WTC11 (cell line): Measurements from ENCODE around the gene TNFRSF6B. TPM values are rescaled to one million over a fixed set of nuclear protein-coding genes. Genes with fewer than 3 reads are reported as not detected.

Experiments used
- ATAC-seq: fragments of 200-7000 bp; cut with Tn5 transposase; 2 replicates; pipeline ENCODE4 v1.10.0; 2021; ENCODE audit warnings: mild to moderate bottlenecking, moderate library complexity
- CTCF ChIA-PET: fragments of 300-600 bp; sonication (Branson Sonifier 250); formaldehyde crosslinking; loops from one replicate; lab custom pipeline; 2021; ENCODE audit warnings: antibody characterized with exemption; lab: Charles Lee
- POLR2A ChIA-PET: fragments of 350-600 bp; sonication (Branson Sonifier 250); formaldehyde crosslinking; loops from one replicate; lab custom pipeline; 2021; ENCODE audit warnings: antibody characterized with exemption; lab: Charles Lee
- DNase-seq: peaks from one replicate; pipeline ENCODE4 v3.0.0; 2021; ENCODE audit warnings: low spot score
- H3K27ac Mint-ChIP-seq: 2 replicates; pipeline ENCODE4 v1.8.0; 2021; ENCODE audit warnings: mixed read lengths
- H3K27me3 Mint-ChIP-seq: 2 replicates; pipeline ENCODE4 v1.8.0; 2021; ENCODE audit warnings: low read depth, mild to moderate bottlenecking, moderate library complexity, mixed read lengths
- H3K36me3 Mint-ChIP-seq: 2 replicates; pipeline ENCODE4 v1.8.0; 2021; ENCODE audit warnings: mixed read lengths
- H3K4me1 Mint-ChIP-seq: 2 replicates; pipeline ENCODE4 v1.8.0; 2022; ENCODE audit warnings: mixed read lengths
- H3K4me3 Mint-ChIP-seq: 2 replicates; pipeline ENCODE4 v1.8.0; 2021; ENCODE audit warnings: mild to moderate bottlenecking, moderate library complexity, mixed read lengths
- H3K9me3 Mint-ChIP-seq: 2 replicates; pipeline ENCODE4 v1.8.0; 2021; ENCODE audit warnings: mixed read lengths
- FOXP1 ChIP-seq: sonication (generic); formaldehyde crosslinking; IDR thresholded peaks from 2 replicates; pipeline ENCODE4 v1.8.0; 2022; ENCODE audit warnings: missing genetic modification reagents, mild to moderate bottlenecking, moderate library complexity, borderline replicate concordance
- GTF2I ChIP-seq: fragments of 250-450 bp; sonication (Bioruptor Pico); conservative IDR thresholded peaks from 2 replicates; pipeline ENCODE4 v1.4.0; 2021; ENCODE audit warnings: mild to moderate bottlenecking
- IRF2 ChIP-seq: sonication (generic); formaldehyde crosslinking; IDR thresholded peaks from 2 replicates; pipeline ENCODE4 v1.8.0; 2022; ENCODE audit warnings: low read depth, missing genetic modification reagents, borderline replicate concordance
- OVOL2 ChIP-seq: fragments of 250-450 bp; sonication (Bioruptor Pico); IDR thresholded peaks from 2 replicates; pipeline ENCODE4 v1.9.0; 2021; ENCODE audit warnings: mild to moderate bottlenecking, borderline replicate concordance
- SMAD4 ChIP-seq: sonication (generic); formaldehyde crosslinking; IDR thresholded peaks from 2 replicates; pipeline ENCODE4 v1.8.0; 2022; ENCODE audit warnings: mild to moderate bottlenecking, missing genetic modification reagents
- SP1 ChIP-seq: sonication (generic); formaldehyde crosslinking; conservative IDR thresholded peaks from 2 replicates; pipeline ENCODE4 v1.8.1; 2022; ENCODE audit warnings: missing genetic modification reagents
- TEAD1 ChIP-seq: sonication (generic); formaldehyde crosslinking; IDR thresholded peaks from 2 replicates; pipeline ENCODE4 v1.8.0; 2022; ENCODE audit warnings: mild to moderate bottlenecking, missing genetic modification reagents
- TP53 ChIP-seq: sonication (generic); formaldehyde crosslinking; IDR thresholded peaks from 2 replicates; pipeline ENCODE4 v1.8.1; 2023; ENCODE audit warnings: mild to moderate bottlenecking, missing genetic modification reagents
- ZBTB21 ChIP-seq: sonication (generic); formaldehyde crosslinking; IDR thresholded peaks from 2 replicates; pipeline ENCODE4 v1.8.1; 2023; ENCODE audit warnings: mild to moderate bottlenecking, missing genetic modification reagents, borderline replicate concordance
- ZNF138 ChIP-seq: sonication (generic); formaldehyde crosslinking; conservative IDR thresholded peaks from 2 replicates; pipeline ENCODE4 v1.8.1; 2022; ENCODE audit warnings: mild to moderate bottlenecking, moderate library complexity, missing genetic modification reagents
- ZNF263 ChIP-seq: sonication (generic); formaldehyde crosslinking; IDR thresholded peaks from 2 replicates; pipeline ENCODE4 v1.8.1; 2022; ENCODE audit warnings: low read depth, mild to moderate bottlenecking, moderate library complexity, missing genetic modification reagents
- ZNF416 ChIP-seq: fragments of 250-450 bp; sonication (Bioruptor Pico); IDR thresholded peaks from 2 replicates; pipeline ENCODE4 v1.9.0; 2021; ENCODE audit warnings: mild to moderate bottlenecking, inconsistent platforms
- ZNF671 ChIP-seq: fragments of 250-450 bp; sonication (Bioruptor Pico); IDR thresholded peaks from 2 replicates; pipeline ENCODE4 v1.8.0; 2021; ENCODE audit warnings: mild to moderate bottlenecking
- total RNA-seq: library from RNA; stranded (reverse); gene quantifications from 3 replicates; pipeline ENCODE4 v1.2.3, GENCODE V29; 2021
- TF ChIP-seq, protein P1 (sequence below): fragments of 250-450 bp; sonication (Bioruptor Pico); IDR thresholded peaks from 2 replicates; pipeline ENCODE4 v1.8.0; 2021; ENCODE audit warnings: mild to moderate bottlenecking
- TF ChIP-seq, protein P2 (sequence below): sonication (generic); formaldehyde crosslinking; IDR thresholded peaks from 2 replicates; pipeline ENCODE4 v1.8.1; 2023; ENCODE audit warnings: mild to moderate bottlenecking, moderate library complexity, missing genetic modification reagents
- TF ChIP-seq, protein P3 (sequence below): sonication (generic); formaldehyde crosslinking; IDR thresholded peaks from 2 replicates; pipeline ENCODE4 v1.8.1; 2023; ENCODE audit warnings: mild to moderate bottlenecking, missing genetic modification reagents, moderate library complexity
- TF ChIP-seq, protein P4 (sequence below): sonication (generic); formaldehyde crosslinking; IDR thresholded peaks from 2 replicates; pipeline ENCODE4 v1.8.0; 2023; ENCODE audit warnings: missing genetic modification reagents
- TF ChIP-seq, protein P5 (sequence below): fragments of 250-450 bp; sonication (Bioruptor Pico); IDR thresholded peaks from 2 replicates; pipeline ENCODE4 v1.9.0; 2021; ENCODE audit warnings: mild to moderate bottlenecking
- TF ChIP-seq, protein P6 (sequence below): sonication (generic); formaldehyde crosslinking; IDR thresholded peaks from 2 replicates; pipeline ENCODE4 v1.8.0; 2023; ENCODE audit warnings: missing genetic modification reagents, mild to moderate bottlenecking, borderline replicate concordance
- TF ChIP-seq, protein P7 (sequence below): sonication (generic); formaldehyde crosslinking; IDR thresholded peaks from 2 replicates; pipeline ENCODE4 v1.8.1; 2022; ENCODE audit warnings: mild to moderate bottlenecking, missing genetic modification reagents, moderate library complexity, borderline replicate concordance

The TNFRSF6B gene
- total RNA-seq, 1 experiment from 2014 or later, result not detected

DNA sequence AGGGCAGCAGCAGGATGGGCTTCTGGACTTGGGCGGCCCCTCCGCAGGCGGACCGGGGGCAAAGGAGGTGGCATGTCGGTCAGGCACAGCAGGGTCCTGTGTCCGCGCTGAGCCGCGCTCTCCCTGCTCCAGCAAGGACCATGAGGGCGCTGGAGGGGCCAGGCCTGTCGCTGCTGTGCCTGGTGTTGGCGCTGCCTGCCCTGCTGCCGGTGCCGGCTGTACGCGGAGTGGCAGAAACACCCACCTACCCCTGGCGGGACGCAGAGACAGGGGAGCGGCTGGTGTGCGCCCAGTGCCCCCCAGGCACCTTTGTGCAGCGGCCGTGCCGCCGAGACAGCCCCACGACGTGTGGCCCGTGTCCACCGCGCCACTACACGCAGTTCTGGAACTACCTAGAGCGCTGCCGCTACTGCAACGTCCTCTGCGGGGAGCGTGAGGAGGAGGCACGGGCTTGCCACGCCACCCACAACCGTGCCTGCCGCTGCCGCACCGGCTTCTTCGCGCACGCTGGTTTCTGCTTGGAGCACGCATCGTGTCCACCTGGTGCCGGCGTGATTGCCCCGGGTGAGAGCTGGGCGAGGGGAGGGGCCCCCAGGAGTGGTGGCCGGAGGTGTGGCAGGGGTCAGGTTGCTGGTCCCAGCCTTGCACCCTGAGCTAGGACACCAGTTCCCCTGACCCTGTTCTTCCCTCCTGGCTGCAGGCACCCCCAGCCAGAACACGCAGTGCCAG, at the start of gene TNFRSF6B (continued):
- TF ChIP-seq, protein P1, sequence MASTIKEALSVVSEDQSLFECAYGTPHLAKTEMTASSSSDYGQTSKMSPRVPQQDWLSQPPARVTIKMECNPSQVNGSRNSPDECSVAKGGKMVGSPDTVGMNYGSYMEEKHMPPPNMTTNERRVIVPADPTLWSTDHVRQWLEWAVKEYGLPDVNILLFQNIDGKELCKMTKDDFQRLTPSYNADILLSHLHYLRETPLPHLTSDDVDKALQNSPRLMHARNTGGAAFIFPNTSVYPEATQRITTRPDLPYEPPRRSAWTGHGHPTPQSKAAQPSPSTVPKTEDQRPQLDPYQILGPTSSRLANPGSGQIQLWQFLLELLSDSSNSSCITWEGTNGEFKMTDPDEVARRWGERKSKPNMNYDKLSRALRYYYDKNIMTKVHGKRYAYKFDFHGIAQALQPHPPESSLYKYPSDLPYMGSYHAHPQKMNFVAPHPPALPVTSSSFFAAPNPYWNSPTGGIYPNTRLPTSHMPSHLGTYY (CRISPR knock-in tag), result peak; percentile 46; the same call in 1 of the 2 replicates
- TF ChIP-seq, protein P2, sequence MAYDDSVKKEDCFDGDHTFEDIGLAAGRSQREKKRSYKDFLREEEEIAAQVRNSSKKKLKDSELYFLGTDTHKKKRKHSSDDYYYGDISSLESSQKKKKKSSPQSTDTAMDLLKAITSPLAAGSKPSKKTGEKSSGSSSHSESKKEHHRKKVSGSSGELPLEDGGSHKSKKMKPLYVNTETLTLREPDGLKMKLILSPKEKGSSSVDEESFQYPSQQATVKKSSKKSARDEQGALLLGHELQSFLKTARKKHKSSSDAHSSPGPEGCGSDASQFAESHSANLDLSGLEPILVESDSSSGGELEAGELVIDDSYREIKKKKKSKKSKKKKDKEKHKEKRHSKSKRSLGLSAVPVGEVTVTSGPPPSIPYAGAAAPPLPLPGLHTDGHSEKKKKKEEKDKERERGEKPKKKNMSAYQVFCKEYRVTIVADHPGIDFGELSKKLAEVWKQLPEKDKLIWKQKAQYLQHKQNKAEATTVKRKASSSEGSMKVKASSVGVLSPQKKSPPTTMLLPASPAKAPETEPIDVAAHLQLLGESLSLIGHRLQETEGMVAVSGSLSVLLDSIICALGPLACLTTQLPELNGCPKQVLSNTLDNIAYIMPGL (CRISPR knock-in tag), result 0 out of 2 replicates have a peak, but pooled peaks have one; percentile 8
- TF ChIP-seq FOXP1 (peak; percentile 26; the same call in 1 of the 2 replicates), ZNF138 (CRISPR knock-in tag) (peak; percentile 24; the same call in 1 of the 2 replicates), ZNF416 (peak; percentile 87), ZNF671 (CRISPR knock-in tag) (0 out of 2 replicates have a peak, but pooled peaks have one; percentile 34), ZBTB21 (CRISPR knock-in tag) (0 out of 2 replicates have a peak, but pooled peaks have one; percentile 35), GTF2I (CRISPR knock-in tag) (no peak), SP1 (CRISPR knock-in tag) (peak; percentile 48; the same call in 1 of the 2 replicates)
- TF ChIP-seq, protein P3, sequence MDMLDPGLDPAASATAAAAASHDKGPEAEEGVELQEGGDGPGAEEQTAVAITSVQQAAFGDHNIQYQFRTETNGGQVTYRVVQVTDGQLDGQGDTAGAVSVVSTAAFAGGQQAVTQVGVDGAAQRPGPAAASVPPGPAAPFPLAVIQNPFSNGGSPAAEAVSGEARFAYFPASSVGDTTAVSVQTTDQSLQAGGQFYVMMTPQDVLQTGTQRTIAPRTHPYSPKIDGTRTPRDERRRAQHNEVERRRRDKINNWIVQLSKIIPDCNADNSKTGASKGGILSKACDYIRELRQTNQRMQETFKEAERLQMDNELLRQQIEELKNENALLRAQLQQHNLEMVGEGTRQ, result no peak
- TF ChIP-seq, protein P4, sequence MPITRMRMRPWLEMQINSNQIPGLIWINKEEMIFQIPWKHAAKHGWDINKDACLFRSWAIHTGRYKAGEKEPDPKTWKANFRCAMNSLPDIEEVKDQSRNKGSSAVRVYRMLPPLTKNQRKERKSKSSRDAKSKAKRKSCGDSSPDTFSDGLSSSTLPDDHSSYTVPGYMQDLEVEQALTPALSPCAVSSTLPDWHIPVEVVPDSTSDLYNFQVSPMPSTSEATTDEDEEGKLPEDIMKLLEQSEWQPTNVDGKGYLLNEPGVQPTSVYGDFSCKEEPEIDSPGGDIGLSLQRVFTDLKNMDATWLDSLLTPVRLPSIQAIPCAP (CRISPR knock-in tag), result no peak

DNA sequence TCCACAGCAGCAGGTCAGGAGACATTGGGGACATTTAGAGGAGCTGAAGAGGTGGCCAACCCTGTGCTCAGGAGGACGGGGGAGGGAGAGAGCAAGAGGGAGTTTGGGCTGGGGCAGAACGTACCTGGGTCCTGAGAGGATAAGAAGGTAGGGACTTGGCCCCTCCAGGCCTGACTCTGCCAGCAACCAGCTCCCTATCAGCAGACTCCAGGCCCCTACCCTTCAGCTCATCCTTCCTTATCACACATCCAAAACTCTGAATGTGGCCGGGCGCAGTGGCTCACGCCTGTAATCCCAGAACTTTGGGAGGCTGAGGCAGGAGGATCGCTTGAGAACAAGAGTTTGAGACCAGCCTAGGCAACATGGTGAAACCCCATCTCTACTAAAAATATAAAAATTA, 48.3 kb upstream of the TNFRSF6B start:
- no peak for DNase-seq
- no peak for ATAC-seq
- Mint-ChIP-seq H3K27me3 (peaks cover 3% of the 10 kb centered on the region; the same call in 1 of the 2 replicates), H3K4me1 (peaks cover 6% of the 10 kb centered on the region), H3K27ac (no peak overlapping the region), H3K4me3 (no peak overlapping the region), H3K9me3 (no peaks in the 10 kb centered on the region), H3K36me3 (no peaks in the 10 kb centered on the region)
- POLR2A ChIA-PET, result no interaction called here
- CTCF ChIA-PET, result interaction anchor here (2.1 kb wide), 1 partner anchor 110 kb away, joined by 6 read pairs; the partner anchor contains the start of gene PTK6
- TF ChIP-seq ZNF263 (no peak), TP53 (CRISPR knock-in tag) (no peak), OVOL2 (CRISPR knock-in tag) (no peak), SMAD4 (CRISPR knock-in tag) (no peak), IRF2 (CRISPR knock-in tag) (no peak), TEAD1 (CRISPR knock-in tag) (no peak)
- TF ChIP-seq, protein P5, sequence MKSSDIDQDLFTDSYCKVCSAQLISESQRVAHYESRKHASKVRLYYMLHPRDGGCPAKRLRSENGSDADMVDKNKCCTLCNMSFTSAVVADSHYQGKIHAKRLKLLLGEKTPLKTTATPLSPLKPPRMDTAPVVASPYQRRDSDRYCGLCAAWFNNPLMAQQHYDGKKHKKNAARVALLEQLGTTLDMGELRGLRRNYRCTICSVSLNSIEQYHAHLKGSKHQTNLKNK, result no peak
- TF ChIP-seq, protein P4 (CRISPR knock-in tag), result no peak
- TF ChIP-seq, protein P3, result no peak
- TF ChIP-seq, protein P6, sequence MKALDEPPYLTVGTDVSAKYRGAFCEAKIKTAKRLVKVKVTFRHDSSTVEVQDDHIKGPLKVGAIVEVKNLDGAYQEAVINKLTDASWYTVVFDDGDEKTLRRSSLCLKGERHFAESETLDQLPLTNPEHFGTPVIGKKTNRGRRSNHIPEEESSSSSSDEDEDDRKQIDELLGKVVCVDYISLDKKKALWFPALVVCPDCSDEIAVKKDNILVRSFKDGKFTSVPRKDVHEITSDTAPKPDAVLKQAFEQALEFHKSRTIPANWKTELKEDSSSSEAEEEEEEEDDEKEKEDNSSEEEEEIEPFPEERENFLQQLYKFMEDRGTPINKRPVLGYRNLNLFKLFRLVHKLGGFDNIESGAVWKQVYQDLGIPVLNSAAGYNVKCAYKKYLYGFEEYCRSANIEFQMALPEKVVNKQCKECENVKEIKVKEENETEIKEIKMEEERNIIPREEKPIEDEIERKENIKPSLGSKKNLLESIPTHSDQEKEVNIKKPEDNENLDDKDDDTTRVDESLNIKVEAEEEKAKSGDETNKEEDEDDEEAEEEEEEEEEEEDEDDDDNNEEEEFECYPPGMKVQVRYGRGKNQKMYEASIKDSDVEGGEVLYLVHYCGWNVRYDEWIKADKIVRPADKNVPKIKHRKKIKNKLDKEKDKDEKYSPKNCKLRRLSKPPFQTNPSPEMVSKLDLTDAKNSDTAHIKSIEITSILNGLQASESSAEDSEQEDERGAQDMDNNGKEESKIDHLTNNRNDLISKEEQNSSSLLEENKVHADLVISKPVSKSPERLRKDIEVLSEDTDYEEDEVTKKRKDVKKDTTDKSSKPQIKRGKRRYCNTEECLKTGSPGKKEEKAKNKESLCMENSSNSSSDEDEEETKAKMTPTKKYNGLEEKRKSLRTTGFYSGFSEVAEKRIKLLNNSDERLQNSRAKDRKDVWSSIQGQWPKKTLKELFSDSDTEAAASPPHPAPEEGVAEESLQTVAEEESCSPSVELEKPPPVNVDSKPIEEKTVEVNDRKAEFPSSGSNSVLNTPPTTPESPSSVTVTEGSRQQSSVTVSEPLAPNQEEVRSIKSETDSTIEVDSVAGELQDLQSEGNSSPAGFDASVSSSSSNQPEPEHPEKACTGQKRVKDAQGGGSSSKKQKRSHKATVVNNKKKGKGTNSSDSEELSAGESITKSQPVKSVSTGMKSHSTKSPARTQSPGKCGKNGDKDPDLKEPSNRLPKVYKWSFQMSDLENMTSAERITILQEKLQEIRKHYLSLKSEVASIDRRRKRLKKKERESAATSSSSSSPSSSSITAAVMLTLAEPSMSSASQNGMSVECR (CRISPR knock-in tag), result no peak
- TF ChIP-seq, protein P2 (CRISPR knock-in tag), result no peak
- TF ChIP-seq, protein P7, sequence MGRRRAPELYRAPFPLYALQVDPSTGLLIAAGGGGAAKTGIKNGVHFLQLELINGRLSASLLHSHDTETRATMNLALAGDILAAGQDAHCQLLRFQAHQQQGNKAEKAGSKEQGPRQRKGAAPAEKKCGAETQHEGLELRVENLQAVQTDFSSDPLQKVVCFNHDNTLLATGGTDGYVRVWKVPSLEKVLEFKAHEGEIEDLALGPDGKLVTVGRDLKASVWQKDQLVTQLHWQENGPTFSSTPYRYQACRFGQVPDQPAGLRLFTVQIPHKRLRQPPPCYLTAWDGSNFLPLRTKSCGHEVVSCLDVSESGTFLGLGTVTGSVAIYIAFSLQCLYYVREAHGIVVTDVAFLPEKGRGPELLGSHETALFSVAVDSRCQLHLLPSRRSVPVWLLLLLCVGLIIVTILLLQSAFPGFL (CRISPR knock-in tag), result no peak
